HepG2 (cell line): ENCODE measurements around the gene LAMA5. TPM values are rescaled to one million over a fixed set of nuclear protein-coding genes. Genes with fewer than 3 reads are reported as not detected.
A peak's percentile ranks its signal among the peaks of the same experiment; 100 is the strongest.

Source experiments
- ARNTL ChIP-seq: sonication (generic); formaldehyde crosslinking; IDR thresholded peaks from 2 replicates; pipeline ENCODE4 v1.4.0; 2020; ENCODE audit warnings: mild to moderate bottlenecking, missing genetic modification reagents
- ASH2L ChIP-seq: fragments of 300-600, 200-600 bp; sonication (generic); IDR thresholded peaks from 2 replicates; pipeline ENCODE4 v1.7.0; 2017; ENCODE audit warnings: low read depth, mild to moderate bottlenecking, moderate library complexity, mixed read lengths, low read length; ENCODE audit not compliant: insufficient read length
- BRD4 ChIP-seq: sonication (generic); formaldehyde crosslinking; IDR thresholded peaks from 2 replicates; pipeline ENCODE4 v1.4.0; 2020; ENCODE audit warnings: missing genetic modification reagents
- CENPT ChIP-seq: sonication (generic); formaldehyde crosslinking; IDR thresholded peaks from 2 replicates; pipeline ENCODE4 v1.8.0; 2022; ENCODE audit warnings: low read depth, mild to moderate bottlenecking, moderate library complexity, missing genetic modification reagents
- FOXM1 ChIP-seq: sonication (generic); formaldehyde crosslinking; IDR thresholded peaks from 2 replicates; pipeline ENCODE4 v1.5.0; 2020; ENCODE audit warnings: missing genetic modification reagents
- FOXP1 ChIP-seq, 2 experiments: fragments of 450-650 bp in 1 of 2; IDR thresholded peaks; 2 replicates each; pipeline ENCODE4 v1.6.1; 2017 to 2018; ENCODE audit warnings: antibody characterized with exemption in 1 of 2
- HCFC1 ChIP-seq: fragments of 150-350 bp; IDR thresholded peaks from 2 replicates; pipeline ENCODE4 v1.6.1; 2014; ENCODE audit warnings: low read depth, low read length
- HNRNPH1 ChIP-seq: fragments of 200-400 bp; formaldehyde crosslinking; optimal IDR thresholded peaks from 2 replicates; pipeline ENCODE3; 2017; ENCODE audit warnings: mild to moderate bottlenecking, low read depth, low read length
- KDM1A ChIP-seq: IDR thresholded peaks from 2 replicates; pipeline ENCODE4 v1.6.1; 2016; ENCODE audit warnings: missing compliant biosample characterization
- MXI1 ChIP-seq: IDR thresholded peaks from 3 replicates; pipeline ENCODE4 v1.6.1; 2012; ENCODE audit warnings: low read depth, low read length, inconsistent platforms, borderline replicate concordance
- RBM22 ChIP-seq: fragments of 200-400 bp; formaldehyde crosslinking; optimal IDR thresholded peaks from 2 replicates; pipeline ENCODE3; 2017; ENCODE audit warnings: mild to moderate bottlenecking, low read length, moderate library complexity
- SAFB2 ChIP-seq: sonication (generic); formaldehyde crosslinking; IDR thresholded peaks from 2 replicates; pipeline ENCODE4 v1.5.1; 2020; ENCODE audit warnings: missing genetic modification reagents, low read depth, mild to moderate bottlenecking, borderline replicate concordance
- SETDB1 ChIP-seq: sonication (generic); formaldehyde crosslinking; IDR thresholded peaks from 2 replicates; pipeline ENCODE4 v1.5.1; 2020; ENCODE audit warnings: missing genetic modification reagents, mild to moderate bottlenecking, borderline replicate concordance
- SIN3B ChIP-seq: fragments of 150-350 bp; IDR thresholded peaks from 2 replicates; pipeline ENCODE4 v1.6.1; 2014; ENCODE audit warnings: low read length
- XRCC5 ChIP-seq: fragments of 200-400 bp; formaldehyde crosslinking; optimal IDR thresholded peaks from 2 replicates; pipeline ENCODE3; 2017; ENCODE audit warnings: mild to moderate bottlenecking, low read length
- ZBTB21 ChIP-seq: sonication (generic); formaldehyde crosslinking; IDR thresholded peaks from 2 replicates; pipeline ENCODE4 v1.4.0; 2020; ENCODE audit warnings: missing genetic modification reagents
- ZFAT ChIP-seq: sonication (generic); formaldehyde crosslinking; conservative IDR thresholded peaks from 2 replicates; pipeline ENCODE4 v1.8.1; 2023; ENCODE audit warnings: missing genetic modification reagents, inconsistent platforms
- ZNF234 ChIP-seq: sonication (generic); formaldehyde crosslinking; conservative IDR thresholded peaks from 2 replicates; pipeline ENCODE4 v1.5.1; 2020; ENCODE audit warnings: mild to moderate bottlenecking, missing genetic modification reagents
- ZNF672 ChIP-seq: sonication (generic); formaldehyde crosslinking; IDR thresholded peaks from 2 replicates; pipeline ENCODE4 v1.8.1; 2022; ENCODE audit warnings: missing genetic modification reagents
- ZNF713 ChIP-seq: sonication (generic); formaldehyde crosslinking; IDR thresholded peaks from 2 replicates; pipeline ENCODE4 v1.4.0; 2020; ENCODE audit warnings: mild to moderate bottlenecking, missing genetic modification reagents
- ZNF747 ChIP-seq: sonication (generic); formaldehyde crosslinking; IDR thresholded peaks from 2 replicates; pipeline ENCODE4 v1.8.1; 2023; ENCODE audit warnings: missing genetic modification reagents, mild to moderate bottlenecking, borderline replicate concordance
- polyA plus RNA-seq, 8 experiments: library from polyadenylated mRNA; depleted of rRNA in 3 of 8; stranded (reverse) in 7 of 8; unstranded in 1 of 8; fragments of >200 nt; fragmentation: Illumina TruSeq in 4 of 8; extraction: Trizol in 4 of 8; gene quantifications; 2 replicates each; pipeline versions ENCODE4 v1.2.1 to v1.2.3, GENCODE V29; 2011 to 2016; ENCODE audit warnings: low read depth in 4 of 8, missing spikeins in 1 of 8, mixed read lengths in 1 of 8; ENCODE audit not compliant: insufficient read depth in 1 of 8
- total RNA-seq, 5 experiments: library from RNA; depleted of rRNA; stranded (reverse); fragments of >200 nt; fragmentation: Illumina TruSeq; extraction: Trizol; gene quantifications; 2 replicates each; pipeline ENCODE4 v1.2.3, GENCODE V29; 2016; ENCODE audit warnings: low read depth in 1 of 5
- TF ChIP-seq, protein P1 (sequence below): sonication (generic); IDR thresholded peaks from 2 replicates; pipeline ENCODE4 v1.6.1; 2016; ENCODE audit warnings: low read depth, borderline replicate concordance
- TF ChIP-seq, protein P2 (sequence below): sonication (generic); formaldehyde crosslinking; IDR thresholded peaks from 2 replicates; pipeline ENCODE4 v1.8.0; 2022; ENCODE audit warnings: mild to moderate bottlenecking, missing genetic modification reagents
- TF ChIP-seq, protein P3 (sequence below): IDR thresholded peaks from 2 replicates; pipeline ENCODE4 v1.6.1; 2016; ENCODE audit warnings: missing compliant biosample characterization, missing genetic modification reagents, borderline replicate concordance
- TF ChIP-seq, protein P4 (sequence below): sonication (generic); formaldehyde crosslinking; IDR thresholded peaks from 2 replicates; pipeline ENCODE4 v1.5.0; 2020; ENCODE audit warnings: mild to moderate bottlenecking, missing genetic modification reagents

LAMA5 gene
- total and polyA plus RNA-seq, 2 of the 13 experiments (the other 11 are each of a cell fraction or from before 2014, with no cell fraction given) = 21.0 to 44.7 TPM

- TF ChIP-seq, protein P1, sequence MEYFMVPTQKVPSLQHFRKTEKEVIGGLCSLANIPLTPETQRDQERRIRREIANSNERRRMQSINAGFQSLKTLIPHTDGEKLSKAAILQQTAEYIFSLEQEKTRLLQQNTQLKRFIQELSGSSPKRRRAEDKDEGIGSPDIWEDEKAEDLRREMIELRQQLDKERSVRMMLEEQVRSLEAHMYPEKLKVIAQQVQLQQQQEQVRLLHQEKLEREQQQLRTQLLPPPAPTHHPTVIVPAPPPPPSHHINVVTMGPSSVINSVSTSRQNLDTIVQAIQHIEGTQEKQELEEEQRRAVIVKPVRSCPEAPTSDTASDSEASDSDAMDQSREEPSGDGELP = no peak; the same call in 1 of the 2 replicates
- TF ChIP-seq HNRNPH1 = no peak
- peak; percentile 87 for TF ChIP-seq HCFC1
- 0 out of 2 replicates have a peak, but pooled peaks have one; percentile 70 for TF ChIP-seq ZFAT
- peak; percentile 89; the same call in 1 of the 2 replicates for TF ChIP-seq ZNF672 (CRISPR knock-in tag)
- peak; percentile 86 for TF ChIP-seq BRD4 (CRISPR knock-in tag)
- peak; percentile 78 for TF ChIP-seq ASH2L
- TF ChIP-seq SAFB2 (CRISPR knock-in tag) = no peak; the same call in 1 of the 2 replicates
- TF ChIP-seq SIN3B = peak; percentile 84; the same call in 1 of the 2 replicates
- TF ChIP-seq KDM1A (CRISPR knock-in tag) = no peak
- TF ChIP-seq ZNF234 (CRISPR knock-in tag) = 0 out of 2 replicates have a peak, but pooled peaks have one; percentile 92
- no peak for TF ChIP-seq FOXP1 (IDR thresholded peaks at IDR 0.05)
- no peak for TF ChIP-seq FOXP1 (CRISPR knock-in tag; IDR thresholded peaks at IDR 0.05)
- peak; percentile 44 for TF ChIP-seq XRCC5
- peak; percentile 61 for TF ChIP-seq ARNTL (CRISPR knock-in tag)
- TF ChIP-seq, protein P2, sequence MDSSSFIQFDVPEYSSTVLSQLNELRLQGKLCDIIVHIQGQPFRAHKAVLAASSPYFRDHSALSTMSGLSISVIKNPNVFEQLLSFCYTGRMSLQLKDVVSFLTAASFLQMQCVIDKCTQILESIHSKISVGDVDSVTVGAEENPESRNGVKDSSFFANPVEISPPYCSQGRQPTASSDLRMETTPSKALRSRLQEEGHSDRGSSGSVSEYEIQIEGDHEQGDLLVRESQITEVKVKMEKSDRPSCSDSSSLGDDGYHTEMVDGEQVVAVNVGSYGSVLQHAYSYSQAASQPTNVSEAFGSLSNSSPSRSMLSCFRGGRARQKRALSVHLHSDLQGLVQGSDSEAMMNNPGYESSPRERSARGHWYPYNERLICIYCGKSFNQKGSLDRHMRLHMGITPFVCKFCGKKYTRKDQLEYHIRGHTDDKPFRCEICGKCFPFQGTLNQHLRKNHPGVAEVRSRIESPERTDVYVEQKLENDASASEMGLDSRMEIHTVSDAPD = no peak
- peak; percentile 95 for TF ChIP-seq MXI1
- TF ChIP-seq, protein P3, sequence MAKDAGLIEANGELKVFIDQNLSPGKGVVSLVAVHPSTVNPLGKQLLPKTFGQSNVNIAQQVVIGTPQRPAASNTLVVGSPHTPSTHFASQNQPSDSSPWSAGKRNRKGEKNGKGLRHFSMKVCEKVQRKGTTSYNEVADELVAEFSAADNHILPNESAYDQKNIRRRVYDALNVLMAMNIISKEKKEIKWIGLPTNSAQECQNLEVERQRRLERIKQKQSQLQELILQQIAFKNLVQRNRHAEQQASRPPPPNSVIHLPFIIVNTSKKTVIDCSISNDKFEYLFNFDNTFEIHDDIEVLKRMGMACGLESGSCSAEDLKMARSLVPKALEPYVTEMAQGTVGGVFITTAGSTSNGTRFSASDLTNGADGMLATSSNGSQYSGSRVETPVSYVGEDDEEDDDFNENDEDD (CRISPR knock-in tag) = peak; percentile 58; the same call in 1 of the 2 replicates
- TF ChIP-seq ZNF747 (CRISPR knock-in tag) = peak; percentile 68
- no peak for TF ChIP-seq SETDB1
- TF ChIP-seq CENPT (CRISPR knock-in tag) = no peak
- TF ChIP-seq ZNF713 (CRISPR knock-in tag) = 0 out of 2 replicates have a peak, but pooled peaks have one; percentile 63
- peak; percentile 89 for TF ChIP-seq ZBTB21 (CRISPR knock-in tag)
- no peak for TF ChIP-seq RBM22
- TF ChIP-seq, protein P4, sequence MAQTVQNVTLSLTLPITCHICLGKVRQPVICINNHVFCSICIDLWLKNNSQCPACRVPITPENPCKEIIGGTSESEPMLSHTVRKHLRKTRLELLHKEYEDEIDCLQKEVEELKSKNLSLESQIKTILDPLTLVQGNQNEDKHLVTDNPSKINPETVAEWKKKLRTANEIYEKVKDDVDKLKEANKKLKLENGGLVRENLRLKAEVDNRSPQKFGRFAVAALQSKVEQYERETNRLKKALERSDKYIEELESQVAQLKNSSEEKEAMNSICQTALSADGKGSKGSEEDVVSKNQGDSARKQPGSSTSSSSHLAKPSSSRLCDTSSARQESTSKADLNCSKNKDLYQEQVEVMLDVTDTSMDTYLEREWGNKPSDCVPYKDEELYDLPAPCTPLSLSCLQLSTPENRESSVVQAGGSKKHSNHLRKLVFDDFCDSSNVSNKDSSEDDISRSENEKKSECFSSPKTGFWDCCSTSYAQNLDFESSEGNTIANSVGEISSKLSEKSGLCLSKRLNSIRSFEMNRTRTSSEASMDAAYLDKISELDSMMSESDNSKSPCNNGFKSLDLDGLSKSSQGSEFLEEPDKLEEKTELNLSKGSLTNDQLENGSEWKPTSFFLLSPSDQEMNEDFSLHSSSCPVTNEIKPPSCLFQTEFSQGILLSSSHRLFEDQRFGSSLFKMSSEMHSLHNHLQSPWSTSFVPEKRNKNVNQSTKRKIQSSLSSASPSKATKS (CRISPR knock-in tag) = no peak
- no peak for TF ChIP-seq FOXM1 (CRISPR knock-in tag)
Observed at GRCh38 chr20:62386383-62387218, 19.5 kb upstream of the LAMA5 start, which contains the start of gene RPS21 (continued).
